GM21447 (cell line): Measurements from ENCODE around the gene BZW1.
"Not testable (repeated sequence)": the region's sequence is repeated elsewhere in the genome, so short reads cannot be mapped to it uniquely, and the experiment has no call there.

Experiments used
- ATAC-seq: cut with Tn5 transposase; IDR thresholded peaks from one replicate; pipeline ENCODE4 v1.9.1; 2021; ENCODE audit not compliant: unreplicated experiment

BZW1 gene

GRCh38 chr2:200790185-200790584 lies 21.5 kb upstream of the BZW1 start:
- no peak for ATAC-seq

GRCh38 chr2:200791905-200792304 lies 19.8 kb upstream of the BZW1 start:
- ATAC-seq: no peak

- no peak for ATAC-seq
Observed at GRCh38 chr2:200794143-200794542, 17.6 kb upstream of the BZW1 start.

- ATAC-seq: no peak
Observed at GRCh38 chr2:200795028-200795440, 16.7 kb upstream of the BZW1 start.

- no peak for ATAC-seq
Observed at GRCh38 chr2:200796561-200796960, 15.1 kb upstream of the BZW1 start.

GRCh38 chr2:200797242-200797770 lies 14.4 kb upstream of the BZW1 start:
- ATAC-seq: no peak

- no peak for ATAC-seq
Observed at GRCh38 chr2:200798514-200798913, 13.2 kb upstream of the BZW1 start.

- ATAC-seq: no peak
Observed at GRCh38 chr2:200800458-200800857, 11.3 kb upstream of the BZW1 start.

GRCh38 chr2:200801431-200801830 lies 10.3 kb upstream of the BZW1 start:
- ATAC-seq: not testable (repeated sequence)

- no peak for ATAC-seq
Observed at GRCh38 chr2:200809506-200810251, 2.0 kb upstream of the BZW1 start.

- no peak for ATAC-seq
Observed at GRCh38 chr2:200810252-200810997, 1.3 kb upstream of the BZW1 start.

GRCh38 chr2:200810998-200811332 lies 745 bp upstream of the BZW1 start:
- no peak for ATAC-seq

- ATAC-seq: peak; percentile 34
Observed at GRCh38 chr2:200812122-200813022, 662 bp downstream of the BZW1 start.

- no peak for ATAC-seq
Observed at GRCh38 chr2:200814276-200814815, 2.6 kb downstream of the BZW1 start.

- ATAC-seq: no peak
Observed at GRCh38 chr2:200814917-200815316, 3.2 kb downstream of the BZW1 start.

- not testable (repeated sequence) for ATAC-seq
Observed at GRCh38 chr2:200818732-200819131, 7.0 kb downstream of the BZW1 start.

- no peak for ATAC-seq
Observed at GRCh38 chr2:200820573-200821234, 9.0 kb downstream of the BZW1 start.

GRCh38 chr2:200821686-200822245 lies 10.1 kb downstream of the BZW1 start:
- ATAC-seq: no peak

- no peak for ATAC-seq
Observed at GRCh38 chr2:200828104-200828503, 16.4 kb downstream of the BZW1 start.
